GM19455 (cell line): ENCODE measurements around the gene FOXP1.
A peak's percentile ranks its signal among the peaks of the same experiment; 100 is the strongest.

ENCODE experiments used
- ATAC-seq: cut with Tn5 transposase; IDR thresholded peaks from one replicate; pipeline ENCODE4 v1.9.1; 2021; ENCODE audit not compliant: unreplicated experiment

FOXP1 gene

DNA sequence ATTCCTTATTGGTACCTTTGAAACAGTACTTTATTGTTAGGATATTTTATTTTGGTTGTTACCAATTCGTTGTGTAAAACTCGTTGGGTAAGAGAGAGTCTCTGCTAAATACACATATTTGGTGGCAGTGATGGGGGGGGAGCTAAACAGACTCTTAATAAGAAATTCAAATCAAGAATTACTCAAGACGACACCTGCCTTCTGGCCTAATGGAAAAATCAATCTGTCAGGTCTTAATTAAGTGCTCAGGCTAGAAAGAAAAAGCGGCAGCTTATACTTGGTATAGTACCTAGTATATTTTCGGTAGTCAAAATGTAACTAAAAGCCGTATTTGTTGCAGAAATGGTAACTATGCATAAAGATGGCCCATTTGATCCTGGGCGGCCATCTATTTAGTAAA lies 18.2 kb downstream of the FOXP1 start:
- ATAC-seq: no peak

- ATAC-seq: peak; percentile 47
These were observed 19.2 kb downstream of the FOXP1 start for GRCh38 chr3:71564361-71564760.

DNA sequence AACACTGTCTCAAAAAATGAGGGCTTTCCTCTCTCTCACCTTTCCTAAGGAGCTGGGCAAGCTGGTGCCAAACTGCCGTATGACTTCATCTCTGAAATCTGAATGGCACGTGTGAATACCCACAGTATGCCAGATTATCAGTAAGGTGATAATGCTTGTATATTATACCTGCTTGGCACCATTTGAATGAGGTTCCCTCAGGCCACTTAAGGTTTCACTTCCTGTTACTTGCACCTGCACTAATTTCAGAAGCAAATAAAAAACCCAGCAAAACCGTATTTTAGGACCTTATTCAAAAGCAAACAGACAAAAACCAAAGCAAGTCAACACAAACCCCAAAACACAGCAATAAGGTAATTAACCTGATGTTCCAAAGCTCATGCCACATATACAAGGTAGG lies 19.7 kb downstream of the FOXP1 start:
- peak; percentile 83 for ATAC-seq

- no peak for ATAC-seq
These were observed 20.6 kb downstream of the FOXP1 start for GRCh38 chr3:71562938-71563337.

GRCh38 chr3:71560665-71561064 lies 22.9 kb downstream of the FOXP1 start:
- no peak for ATAC-seq

GRCh38 chr3:71559578-71560162 lies 23.9 kb downstream of the FOXP1 start:
- no peak for ATAC-seq

DNA sequence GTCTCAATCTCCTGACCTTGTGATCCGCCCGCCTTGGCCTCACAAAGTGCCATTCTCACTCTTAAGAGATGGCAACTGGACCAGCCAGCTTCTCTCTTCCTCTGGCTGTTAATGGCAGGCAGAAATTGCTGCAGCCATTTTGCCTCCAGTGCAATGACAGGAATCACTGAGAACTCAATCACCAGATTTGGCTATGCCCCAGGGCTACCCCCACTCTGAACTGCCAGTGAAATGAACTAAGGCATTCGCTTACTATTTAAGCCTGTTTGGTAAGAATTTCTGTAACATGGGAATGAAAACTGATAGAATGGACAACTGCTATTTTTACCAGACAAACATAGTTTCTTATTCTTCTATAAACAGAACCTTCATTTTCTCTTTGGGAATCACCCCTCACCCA lies 24.5 kb downstream of the FOXP1 start:
- no peak for ATAC-seq

- no peak for ATAC-seq
These were observed 28.9 kb downstream of the FOXP1 start for GRCh38 chr3:71554649-71555048.

DNA sequence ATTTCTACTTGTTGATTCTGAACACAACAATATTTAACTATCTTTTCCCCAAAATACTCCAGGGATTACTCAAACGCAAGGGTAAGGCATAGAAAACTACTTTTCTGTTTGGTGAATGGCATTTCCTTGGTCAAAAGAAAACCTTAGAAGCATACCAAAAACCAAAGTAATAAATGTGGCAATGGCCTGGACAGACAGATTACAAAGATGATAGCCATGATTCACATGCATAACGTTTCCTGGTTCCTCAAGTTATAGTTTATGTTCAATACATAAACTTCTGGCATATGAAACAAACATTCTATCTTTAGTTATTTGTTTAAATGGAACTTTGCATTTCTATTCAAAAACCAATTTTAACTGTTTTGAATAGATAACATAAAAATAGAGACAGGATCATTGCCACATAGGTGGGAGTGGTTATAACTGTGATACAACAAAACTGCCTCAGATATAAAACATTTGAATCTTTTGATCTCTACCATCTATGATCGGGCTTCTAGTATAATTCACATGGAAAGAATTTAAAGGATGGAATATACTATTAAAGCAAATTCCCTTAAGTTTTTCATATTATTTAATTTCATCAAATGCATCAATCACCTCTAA lies 32.1 kb downstream of the FOXP1 start:
- ATAC-seq: no peak

GRCh38 chr3:71549951-71550350 lies 33.6 kb downstream of the FOXP1 start:
- no peak for ATAC-seq

DNA sequence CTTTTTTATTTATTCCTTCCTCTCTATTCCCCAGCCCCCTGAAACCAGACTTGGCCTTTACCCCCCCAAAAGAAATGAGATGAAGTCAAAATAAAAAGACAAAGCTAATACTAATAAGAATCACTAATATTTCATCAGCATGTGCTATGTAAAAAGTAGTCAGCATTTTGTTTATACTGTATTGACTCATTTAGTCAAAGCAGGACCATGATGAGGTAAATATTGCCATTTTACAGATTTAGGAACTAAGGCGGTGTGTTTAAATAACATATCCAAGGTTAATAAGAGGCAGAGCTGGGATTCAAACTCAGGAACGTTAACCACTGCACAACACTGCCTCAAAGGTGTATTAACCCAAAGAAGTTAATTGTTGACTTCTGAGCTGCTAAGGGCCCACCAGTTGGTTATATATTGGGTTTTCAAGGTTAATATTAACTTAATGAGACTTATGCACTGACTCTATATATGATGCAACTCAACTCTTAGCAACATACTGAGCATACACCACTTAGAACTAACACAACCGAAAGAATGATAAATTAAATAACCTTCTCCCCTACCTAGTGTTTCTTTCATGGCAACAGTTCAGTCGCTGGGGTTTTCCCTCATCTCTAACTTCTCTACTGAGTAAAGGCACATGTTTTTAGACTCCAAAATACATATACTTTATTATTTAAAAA lies 34.7 kb downstream of the FOXP1 start:
- ATAC-seq: no peak

- no peak for ATAC-seq
These were observed 36.0 kb downstream of the FOXP1 start for GRCh38 chr3:71547249-71548198.

- no peak for ATAC-seq
These were observed 36.7 kb downstream of the FOXP1 start for GRCh38 chr3:71546821-71547220.

GRCh38 chr3:71545330-71545729 lies 38.2 kb downstream of the FOXP1 start:
- ATAC-seq: no peak

DNA sequence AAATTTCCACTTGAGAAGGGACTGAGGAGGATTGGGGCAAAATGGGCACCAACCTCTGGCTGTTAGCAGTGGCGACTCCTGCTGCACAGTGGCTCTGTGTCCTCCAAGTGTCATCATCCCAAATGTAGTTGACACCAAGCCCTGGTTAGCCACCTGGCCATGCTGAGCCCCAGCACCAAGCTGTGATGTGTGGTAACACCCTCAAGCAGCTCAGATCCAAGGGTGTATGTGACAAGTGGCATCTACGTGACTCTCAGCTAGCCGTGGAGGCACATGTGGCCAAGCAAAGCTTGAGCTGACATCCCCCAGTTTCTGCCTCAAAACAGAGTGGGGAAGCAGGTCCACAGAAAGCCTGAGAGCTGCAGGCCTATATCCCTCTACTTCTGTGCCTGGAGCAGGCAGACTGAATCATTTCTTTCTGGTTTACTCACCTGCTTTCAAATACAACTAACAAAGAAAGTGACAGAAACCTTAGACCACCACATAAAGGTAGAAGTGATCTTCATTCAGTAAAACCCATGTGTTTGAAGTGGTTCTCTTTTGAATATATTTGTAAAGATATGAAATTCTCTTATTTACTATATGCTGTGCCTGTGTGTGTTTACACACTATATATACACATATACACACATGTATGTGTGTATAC lies 40.0 kb downstream of the FOXP1 start:
- no peak for ATAC-seq

- ATAC-seq: no peak
These were observed 40.8 kb downstream of the FOXP1 start for GRCh38 chr3:71542521-71543370.

DNA sequence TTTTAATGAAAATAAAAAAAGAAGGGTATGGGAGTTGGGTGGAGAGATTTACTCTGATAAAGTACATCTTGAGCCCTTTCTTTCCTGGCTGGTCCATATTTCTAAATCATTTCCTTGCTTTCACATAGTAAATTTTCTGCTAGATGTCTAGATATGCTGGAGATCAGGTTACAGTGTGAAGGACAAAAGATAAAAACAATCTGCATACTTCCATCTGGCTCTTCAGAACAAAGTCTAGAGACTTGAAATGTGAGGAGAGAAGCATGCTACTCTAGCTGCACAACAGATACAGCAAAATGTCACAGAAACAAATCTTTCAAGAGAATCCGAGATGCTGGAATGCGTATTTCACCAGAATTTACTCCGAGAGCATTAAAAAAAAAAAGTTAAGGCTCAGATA lies 42.2 kb downstream of the FOXP1 start:
- ATAC-seq: no peak

- ATAC-seq: no peak
These were observed 46.3 kb downstream of the FOXP1 start for GRCh38 chr3:71537211-71537611.

DNA sequence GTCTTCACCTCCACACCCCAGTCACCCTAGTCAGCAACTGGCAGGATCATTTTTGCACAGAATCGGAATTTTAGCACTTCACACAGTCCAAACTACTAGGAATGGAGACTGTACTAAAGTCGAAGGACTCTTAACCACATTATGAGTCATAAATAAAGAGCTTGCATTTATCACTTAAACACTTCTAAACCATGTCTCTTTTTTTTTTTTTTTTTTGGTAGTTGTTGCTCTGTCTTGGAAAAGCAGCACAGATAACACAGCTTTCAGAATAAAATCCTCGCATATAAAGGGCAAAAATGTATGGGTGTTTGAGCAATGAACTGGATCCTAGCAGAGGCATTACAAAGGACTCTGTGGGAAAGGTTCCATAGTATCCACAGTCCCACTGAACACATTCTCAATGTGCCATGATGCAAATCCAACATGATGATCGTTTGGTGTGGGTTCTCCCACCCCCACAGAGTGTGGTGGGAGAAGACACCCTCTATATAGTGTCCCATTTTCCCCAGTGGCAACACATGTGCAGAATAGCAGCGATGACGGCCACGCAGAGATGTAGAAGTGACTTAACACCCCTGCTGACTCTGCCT lies 47.1 kb downstream of the FOXP1 start:
- no peak for ATAC-seq

DNA sequence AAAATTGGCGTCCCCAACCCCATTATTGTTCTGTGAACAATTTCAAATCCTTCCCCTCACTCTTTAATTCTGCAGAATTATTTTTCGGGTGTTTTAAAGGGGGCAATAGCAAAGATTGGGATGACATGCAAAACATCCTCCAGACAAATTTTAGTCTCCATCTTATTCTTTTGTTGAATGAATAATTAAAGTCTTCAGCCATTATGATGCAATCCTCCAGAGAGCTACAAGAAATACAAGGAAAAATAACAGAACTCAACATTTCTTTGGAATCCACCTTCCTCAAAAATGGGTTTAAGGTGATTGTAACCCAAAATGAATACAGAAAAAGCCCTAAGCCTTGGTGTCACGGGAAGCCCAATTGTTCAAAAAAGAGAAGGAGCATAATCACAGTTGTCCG lies 49.9 kb downstream of the FOXP1 start:
- no peak for ATAC-seq
